Erythroblast (primary cell): ENCODE results near the gene UBTF.

Source experiments
- GATA1 ChIP-seq: IDR thresholded peaks from 2 replicates; pipeline ENCODE4 v1.6.1; 2011; ENCODE audit warnings: low read depth, mild to moderate bottlenecking, control low read depth, low read length, moderate library complexity
- POLR2A ChIP-seq: IDR thresholded peaks from 2 replicates; pipeline ENCODE4 v1.6.1; 2011; ENCODE audit warnings: mild to moderate bottlenecking, low read length

GRCh38 chr17:44254361-44255095, 35.1 kb upstream of the UBTF start:
- TF ChIP-seq POLR2A: no peak
- TF ChIP-seq GATA1: no peak
